HG02642 (cell line): ENCODE results near the gene GRAMD1A.
A peak's percentile ranks its signal among the peaks of the same experiment; 100 is the strongest.

Experiments
- ATAC-seq: cut with Tn5 transposase; IDR thresholded peaks from one replicate; pipeline ENCODE4 v1.9.1; 2021; ENCODE audit warnings: mild to moderate bottlenecking; ENCODE audit not compliant: unreplicated experiment, poor library complexity

Gene GRAMD1A

DNA sequence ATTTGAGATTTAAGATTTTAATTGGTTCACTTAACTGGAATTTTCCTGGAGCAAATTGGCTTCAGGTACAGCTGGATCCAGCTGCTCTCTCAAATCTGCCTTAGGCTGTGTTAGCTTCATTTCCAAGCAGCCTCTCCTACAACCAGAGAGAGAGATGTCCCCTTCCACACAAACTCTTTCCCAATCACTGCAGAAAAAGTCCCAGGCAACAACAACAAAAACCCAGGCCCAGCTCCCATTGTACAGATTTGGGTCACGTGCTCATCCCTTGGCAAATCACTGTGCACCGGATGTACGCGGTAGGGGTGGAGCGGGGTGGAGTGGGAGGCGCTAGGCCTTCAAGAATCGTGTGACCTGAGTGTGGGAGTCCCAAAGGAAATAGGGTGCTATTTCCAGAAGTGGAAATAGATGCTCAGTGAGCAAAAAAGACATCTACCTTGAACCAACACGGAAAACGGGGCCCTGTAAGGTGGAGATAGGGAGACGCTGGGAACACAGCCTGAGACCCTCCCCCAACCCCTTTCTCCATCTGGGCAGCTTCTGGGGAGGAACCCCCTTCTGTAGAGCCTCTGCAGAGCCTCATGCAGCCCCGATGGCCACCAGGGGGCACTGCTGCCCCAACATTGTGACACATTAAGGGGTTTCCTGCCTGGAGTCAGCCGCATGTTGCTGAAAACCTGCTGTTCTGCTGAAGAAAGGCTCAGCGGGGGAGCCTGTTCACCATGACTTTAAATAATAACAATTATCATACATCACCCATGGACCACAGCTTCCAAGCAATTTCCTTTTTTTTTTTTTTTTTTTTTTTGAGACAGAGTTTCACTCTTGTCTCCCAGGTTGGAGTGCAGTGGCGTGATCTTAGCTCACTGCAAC, 66.8 kb downstream of the GRAMD1A start:
- ATAC-seq: peak; percentile 72

DNA sequence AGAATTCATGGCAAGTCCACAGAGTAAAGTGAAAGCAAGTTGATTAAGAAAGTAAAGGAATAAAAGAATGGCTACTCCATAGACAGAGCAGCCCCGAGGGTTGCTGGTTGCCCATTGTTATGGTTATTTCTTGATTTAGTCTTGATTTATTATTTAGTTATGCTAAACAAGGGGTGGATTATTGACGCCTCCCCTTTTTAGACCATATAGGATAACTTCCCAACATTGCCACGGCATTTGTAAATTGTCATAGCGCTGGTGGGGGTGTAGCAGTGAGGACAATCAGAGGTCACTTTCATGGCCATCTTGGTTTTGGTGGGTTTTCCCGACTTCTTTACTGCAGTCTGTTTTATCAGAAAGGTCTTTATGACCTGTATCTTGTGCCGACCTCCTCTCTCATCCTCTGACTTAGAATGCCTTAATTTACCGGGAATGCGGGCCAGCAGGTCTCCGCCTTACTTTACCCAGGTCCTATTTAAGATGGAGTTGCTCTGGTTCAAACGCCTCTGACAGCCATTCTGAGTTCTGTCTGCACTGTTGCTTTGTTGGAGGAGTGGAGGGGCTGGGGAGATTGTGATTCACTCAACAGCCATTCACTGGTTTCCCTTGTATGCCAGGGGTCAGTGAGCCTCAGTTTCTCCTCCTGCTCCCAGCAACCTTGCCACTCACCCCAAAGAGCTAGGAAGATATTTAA, 69.0 kb downstream of the GRAMD1A start:
- no peak for ATAC-seq

DNA sequence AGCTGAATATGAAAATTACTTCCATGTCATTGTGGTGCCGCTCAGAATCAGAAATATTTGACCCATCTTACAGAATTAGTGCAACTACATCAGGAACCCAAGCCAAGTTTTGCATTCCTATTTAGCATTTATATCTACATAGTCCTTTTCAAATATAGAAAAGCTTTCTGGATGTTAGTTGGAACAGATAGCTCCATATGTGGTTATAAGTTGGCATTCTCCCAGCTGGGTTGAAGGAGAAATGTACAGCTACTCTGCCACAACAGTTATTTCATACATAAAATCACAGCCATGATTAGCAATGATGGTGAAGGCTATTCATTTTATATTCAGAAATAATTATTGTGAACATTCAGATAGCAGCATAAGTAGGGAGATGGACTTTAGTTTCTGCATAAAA, 69.6 kb downstream of the GRAMD1A start:
- ATAC-seq: no peak

DNA sequence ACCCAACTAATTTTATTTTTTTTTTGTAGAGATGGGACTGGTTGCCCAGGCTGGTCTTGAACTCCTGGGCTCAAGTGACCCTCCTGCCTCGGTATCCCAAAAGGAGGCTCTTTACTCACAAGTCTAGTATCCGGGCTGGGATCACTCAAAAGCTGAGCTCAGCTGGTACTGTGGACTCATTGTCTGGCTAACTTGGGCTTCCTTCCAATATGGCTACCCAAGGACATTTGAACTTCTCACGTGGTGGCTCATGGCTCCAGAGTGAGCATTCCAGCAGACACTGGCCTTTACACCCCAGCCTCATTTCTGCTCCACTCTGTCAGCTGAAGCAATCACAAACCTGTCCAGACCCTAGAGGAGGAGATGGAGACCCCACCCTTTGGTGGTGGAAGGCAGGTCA, 70.3 kb downstream of the GRAMD1A start:
- no peak for ATAC-seq

DNA sequence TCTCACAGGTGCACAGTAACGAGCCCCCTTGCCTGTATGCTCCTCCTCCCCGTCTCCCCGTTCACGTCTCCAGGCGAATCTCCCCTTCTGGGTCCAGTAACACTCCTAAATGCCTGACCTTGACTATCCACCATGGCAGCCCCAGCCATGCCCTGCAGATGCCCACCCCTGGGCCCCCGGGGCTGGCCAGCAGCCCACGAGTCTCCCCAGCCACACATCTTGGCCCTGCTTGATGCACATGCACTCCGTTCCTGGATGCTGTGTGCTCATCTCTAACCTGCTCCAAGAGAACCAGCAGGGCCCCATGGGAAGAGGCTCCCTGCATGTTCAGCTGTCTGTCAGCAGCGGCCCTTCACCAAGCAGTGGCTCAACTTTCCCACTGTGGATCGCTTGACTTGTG, 73.4 kb downstream of the GRAMD1A start:
- no peak for ATAC-seq

DNA sequence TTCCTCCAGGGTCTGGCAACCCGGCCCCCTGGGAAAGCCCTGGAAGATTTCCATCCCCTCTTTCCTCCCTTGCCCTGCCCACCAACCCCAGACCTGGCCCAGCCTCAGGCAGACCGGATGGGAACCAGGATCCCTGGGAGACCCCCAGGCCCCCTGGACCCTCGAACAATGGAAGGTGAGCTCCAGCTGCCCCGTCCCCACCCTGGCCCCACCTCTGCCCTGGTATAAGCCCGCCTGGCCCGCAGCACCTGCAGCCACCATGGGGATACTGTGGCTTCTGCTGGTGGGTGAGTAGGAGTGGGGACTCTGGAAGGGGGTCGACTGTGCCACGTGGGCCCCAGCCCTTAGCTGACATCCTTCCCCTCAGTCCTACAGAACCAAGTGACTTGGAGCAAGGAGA, 73.8 kb downstream of the GRAMD1A start:
- no peak for ATAC-seq

DNA sequence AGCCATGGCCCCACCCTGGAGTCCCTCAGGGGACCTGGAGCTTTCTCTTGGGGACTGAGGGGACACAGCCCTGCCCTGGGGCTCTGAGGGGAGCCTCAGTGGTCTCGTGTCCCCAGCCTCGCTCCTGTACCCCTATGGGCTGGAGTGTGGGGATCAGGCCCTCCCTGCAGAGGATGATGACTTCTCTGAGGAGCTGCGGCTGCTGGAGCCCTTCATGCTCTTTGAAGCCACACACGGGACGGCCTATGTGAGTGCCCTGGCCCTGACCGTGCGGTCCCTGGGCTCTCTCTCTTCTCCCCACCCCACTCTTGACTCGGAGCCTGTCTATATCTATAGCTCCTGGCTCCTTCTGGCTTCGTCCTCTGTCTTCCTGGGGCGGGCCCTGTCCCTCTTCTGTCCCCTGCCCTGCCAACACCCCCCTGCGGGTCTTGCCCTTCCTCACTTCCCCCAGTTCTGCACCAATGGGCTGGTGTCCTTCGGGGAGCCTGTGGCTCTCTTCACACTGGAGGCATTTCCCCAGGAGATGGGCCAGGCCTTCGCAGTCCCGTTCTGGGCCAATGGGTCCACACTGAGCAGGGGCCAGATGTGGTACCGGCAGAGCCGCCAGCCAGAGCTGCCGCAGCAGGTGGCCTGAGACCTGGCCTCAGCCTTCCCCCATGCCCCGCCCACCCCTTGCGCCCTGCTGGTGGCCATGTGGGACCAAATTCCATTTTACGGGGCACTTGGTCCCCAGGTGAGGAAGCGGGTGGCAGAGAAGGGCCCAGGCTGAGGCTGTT, 74.5 kb downstream of the GRAMD1A start:
- ATAC-seq: no peak

DNA sequence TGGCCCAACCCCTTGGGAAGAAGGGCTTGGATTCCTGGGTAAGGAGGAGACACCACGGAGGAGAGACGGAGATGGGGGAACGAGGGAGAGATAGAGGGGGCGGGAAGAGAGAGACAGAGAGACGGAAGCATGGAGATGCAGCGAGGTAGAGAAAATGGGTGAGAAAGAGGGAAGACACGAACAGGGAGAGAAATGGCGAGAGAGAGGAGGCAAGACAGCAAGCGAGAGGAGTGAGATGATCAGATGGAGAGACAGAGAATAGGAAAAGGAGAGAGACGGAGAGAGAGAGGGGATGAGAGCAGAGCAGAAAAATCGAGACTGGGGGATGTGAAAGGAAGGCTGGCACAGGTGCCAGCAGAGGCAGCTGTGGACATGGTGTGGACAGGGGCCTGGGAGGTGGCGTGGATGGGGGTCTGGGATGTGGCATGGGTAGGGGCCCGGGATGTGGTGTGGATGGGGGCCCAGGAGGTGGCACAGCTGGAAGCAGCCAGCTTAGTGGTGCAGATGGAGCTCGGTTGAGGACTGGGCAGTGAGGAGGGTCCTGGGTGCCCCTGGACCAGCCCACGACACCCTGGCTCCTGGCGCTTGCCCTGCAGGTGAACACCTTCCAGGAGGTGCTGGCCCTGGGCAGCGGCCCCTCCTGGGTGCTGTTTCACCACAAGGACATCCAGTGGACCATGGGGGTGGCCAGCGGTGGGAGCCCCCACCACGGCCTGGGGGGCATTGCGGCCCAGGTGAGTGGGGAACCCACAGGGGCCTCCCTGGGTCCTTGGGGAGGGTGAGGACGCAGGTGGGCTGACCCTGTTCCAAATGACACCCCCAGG, 75.3 kb downstream of the GRAMD1A start:
- no peak for ATAC-seq

DNA sequence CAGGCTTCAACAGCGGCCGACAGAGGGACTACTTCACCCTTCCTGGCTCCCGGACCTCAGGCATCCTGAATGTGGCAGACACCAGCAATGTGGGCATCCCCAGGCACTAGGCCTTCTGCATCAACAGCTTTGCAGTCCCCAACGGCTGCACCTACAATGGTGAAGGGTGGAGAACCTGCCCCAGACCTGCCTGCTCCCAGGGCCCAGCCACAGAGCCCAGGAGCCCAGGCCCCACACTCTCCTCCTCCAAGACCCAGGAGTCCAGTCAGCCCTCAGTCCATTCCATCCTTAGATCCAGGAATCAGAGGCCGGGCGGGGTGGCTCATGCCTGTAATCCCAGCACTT, 75.9 kb downstream of the GRAMD1A start:
- ATAC-seq: no peak
